PC-3 (cell line): ENCODE data around the gene BCHE.

Experiments used
- CTCF ChIP-seq: fragments of 300-600 bp; sonication (generic); conservative IDR thresholded peaks from 2 replicates; pipeline ENCODE4 v1.5.1; 2017; ENCODE audit warnings: antibody characterized with exemption, low read depth, mild to moderate bottlenecking, low read length
- EZH2 ChIP-seq: fragments of 300-600 bp; sonication (generic); IDR thresholded peaks from one replicate; pipeline ENCODE4 v1.6.1; 2017; ENCODE audit warnings: antibody characterized with exemption, mild to moderate bottlenecking, low read length; ENCODE audit not compliant: unreplicated experiment
- EZH2phosphoT487 ChIP-seq: fragments of 300-600 bp; sonication (generic); IDR thresholded peaks from 2 replicates; pipeline ENCODE4 v1.6.1; 2018; ENCODE audit warnings: mild to moderate bottlenecking, antibody characterized with exemption, low read length, borderline replicate concordance

- TF ChIP-seq EZH2phosphoT487 (no peak), EZH2 (no peak), CTCF (no peak)
Measured at GRCh38 chr3:165784337-165784736, 52.9 kb downstream of the BCHE start.
